Upper lobe of right lung (tissue), 1 donor: Measurements from ENCODE around the gene TMTC1. TPM values are rescaled to one million over a fixed set of nuclear protein-coding genes. Genes with fewer than 3 reads are reported as not detected.

Experiments used
- ATAC-seq: fragments of 200-7000 bp; cut with Tn5 transposase; one replicate; pipeline ENCODE4 v1.9.1; 2020; ENCODE audit warnings: mild to moderate bottlenecking, moderate library complexity
- DNase-seq: peaks from one replicate; pipeline ENCODE4 v3.0.0-alpha.2; 2020
- H3K27ac ChIP-seq: fragments of 200-600 bp; one replicate; pipeline ENCODE4 v1.8.0; 2022
- H3K27me3 ChIP-seq: fragments of 200-600 bp; one replicate; pipeline ENCODE4 v1.8.0; 2022; ENCODE audit warnings: mild to moderate bottlenecking
- H3K36me3 ChIP-seq: fragments of 200-600 bp; one replicate; pipeline ENCODE4 v1.8.0; 2022
- H3K4me1 ChIP-seq: fragments of 200-600 bp; one replicate; pipeline ENCODE4 v1.8.0; 2022
- H3K4me3 ChIP-seq: fragments of 200-600 bp; one replicate; pipeline ENCODE4 v1.8.0; 2022; ENCODE audit warnings: mild to moderate bottlenecking
- H3K9me3 ChIP-seq: fragments of 200-600 bp; one replicate; pipeline ENCODE4 v1.8.0; 2022
- intact Hi-C: fragments of 100-400 bp; cut with DNase I; formaldehyde crosslinking; loops from one replicate; pipeline ENCODE4 v1.11.0; 2022
- total RNA-seq: library from RNA; stranded (reverse); fragmentation: NEBNext Ultra II Directional; extraction: Animal tissue kit (Norgen Biotek cat#: 25700); gene quantifications from one replicate; pipeline ENCODE4 v1.2.1, GENCODE V29; 2021
- TF ChIP-seq, protein P1 (sequence below): fragments of 200-600 bp; IDR thresholded peaks from one replicate; pipeline ENCODE4 v1.8.0; 2022; ENCODE audit warnings: antibody characterized with exemption
- donor health status: DM: no; HTN: yes; CAD: no; lungs with severe emphysema.

The TMTC1 gene
- total RNA-seq, 1 donor from 2014 or later: 37.4 TPM

DNA sequence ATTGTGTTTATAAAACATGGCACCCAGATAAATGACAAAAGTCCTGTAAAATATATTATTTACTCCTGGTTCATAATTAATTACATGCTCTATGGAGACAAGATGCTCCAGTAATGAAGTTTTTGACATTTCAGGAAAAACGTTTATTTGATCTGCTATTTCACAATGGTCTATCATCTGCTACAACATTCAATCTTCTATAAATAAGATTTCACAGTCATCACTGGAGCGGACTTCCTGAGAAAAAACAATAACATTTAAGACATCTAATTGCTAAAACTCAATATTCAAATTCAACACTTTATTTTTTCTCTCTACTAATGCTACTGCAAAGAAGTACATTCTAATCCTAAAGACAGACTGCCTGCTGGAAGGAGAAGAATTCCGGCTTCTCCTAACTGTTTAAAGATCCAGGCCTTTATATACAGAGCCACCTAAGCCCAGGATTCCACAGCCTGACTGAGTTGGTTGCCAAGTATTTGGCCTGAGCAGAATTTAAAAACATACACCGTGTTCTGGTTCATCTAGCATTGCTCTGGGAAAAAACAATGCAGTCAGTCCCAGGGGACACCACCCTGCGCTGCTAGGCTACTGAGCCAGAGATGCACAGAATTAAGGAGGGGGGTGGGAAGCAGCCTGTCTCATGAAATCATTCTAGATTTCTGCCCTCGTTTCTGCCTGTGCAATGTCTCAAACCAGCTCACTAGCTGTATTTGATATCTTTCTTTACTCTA lies 58.0 kb downstream of the TMTC1 start:
- Histone ChIP-seq H3K4me3 (no peak overlapping the region), H3K36me3 (no peaks in the 10 kb centered on the region), H3K9me3 (no peaks in the 10 kb centered on the region), H3K27me3 (no peaks in the 10 kb centered on the region), H3K4me1 (no peaks in the 10 kb centered on the region), H3K27ac (peak overlapping the region; percentile 68)
- TF ChIP-seq, protein P1, sequence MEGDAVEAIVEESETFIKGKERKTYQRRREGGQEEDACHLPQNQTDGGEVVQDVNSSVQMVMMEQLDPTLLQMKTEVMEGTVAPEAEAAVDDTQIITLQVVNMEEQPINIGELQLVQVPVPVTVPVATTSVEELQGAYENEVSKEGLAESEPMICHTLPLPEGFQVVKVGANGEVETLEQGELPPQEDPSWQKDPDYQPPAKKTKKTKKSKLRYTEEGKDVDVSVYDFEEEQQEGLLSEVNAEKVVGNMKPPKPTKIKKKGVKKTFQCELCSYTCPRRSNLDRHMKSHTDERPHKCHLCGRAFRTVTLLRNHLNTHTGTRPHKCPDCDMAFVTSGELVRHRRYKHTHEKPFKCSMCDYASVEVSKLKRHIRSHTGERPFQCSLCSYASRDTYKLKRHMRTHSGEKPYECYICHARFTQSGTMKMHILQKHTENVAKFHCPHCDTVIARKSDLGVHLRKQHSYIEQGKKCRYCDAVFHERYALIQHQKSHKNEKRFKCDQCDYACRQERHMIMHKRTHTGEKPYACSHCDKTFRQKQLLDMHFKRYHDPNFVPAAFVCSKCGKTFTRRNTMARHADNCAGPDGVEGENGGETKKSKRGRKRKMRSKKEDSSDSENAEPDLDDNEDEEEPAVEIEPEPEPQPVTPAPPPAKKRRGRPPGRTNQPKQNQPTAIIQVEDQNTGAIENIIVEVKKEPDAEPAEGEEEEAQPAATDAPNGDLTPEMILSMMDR: no peak
- peak; percentile 68 for ATAC-seq
- intact Hi-C loops: no loop called here
- no peak for DNase-seq

DNA sequence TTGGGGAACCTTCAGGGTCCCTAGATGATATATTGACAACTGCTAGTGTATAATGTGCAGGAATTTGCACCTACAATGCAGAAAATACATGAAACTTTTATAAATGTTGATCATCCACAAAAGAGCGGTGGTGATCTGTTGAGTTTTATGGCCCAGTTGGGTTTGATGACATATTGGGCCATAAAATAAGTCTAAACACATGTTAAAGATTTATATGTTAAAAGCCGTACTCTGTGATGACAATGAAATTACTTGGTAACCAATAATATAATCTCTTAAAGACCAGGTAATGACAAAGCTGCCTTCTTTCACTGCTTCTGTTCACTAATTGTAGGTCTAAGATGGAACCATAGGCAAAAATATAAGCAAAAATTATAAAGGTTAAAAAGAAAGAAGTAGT lies 61.6 kb downstream of the TMTC1 start:
- DNase-seq (no peak), ATAC-seq (no peak)
- TF ChIP-seq, protein P1: no peak
- intact Hi-C loops: no loop called here
- H3K36me3 ChIP-seq: no peaks in the 10 kb centered on the region
- no peaks in the 10 kb centered on the region for H3K27me3 ChIP-seq
- no peaks in the 10 kb centered on the region for H3K9me3 ChIP-seq
- H3K4me3 ChIP-seq: no peak overlapping the region
- H3K27ac ChIP-seq: no peak overlapping the region
- H3K4me1 ChIP-seq: no peaks in the 10 kb centered on the region

DNA sequence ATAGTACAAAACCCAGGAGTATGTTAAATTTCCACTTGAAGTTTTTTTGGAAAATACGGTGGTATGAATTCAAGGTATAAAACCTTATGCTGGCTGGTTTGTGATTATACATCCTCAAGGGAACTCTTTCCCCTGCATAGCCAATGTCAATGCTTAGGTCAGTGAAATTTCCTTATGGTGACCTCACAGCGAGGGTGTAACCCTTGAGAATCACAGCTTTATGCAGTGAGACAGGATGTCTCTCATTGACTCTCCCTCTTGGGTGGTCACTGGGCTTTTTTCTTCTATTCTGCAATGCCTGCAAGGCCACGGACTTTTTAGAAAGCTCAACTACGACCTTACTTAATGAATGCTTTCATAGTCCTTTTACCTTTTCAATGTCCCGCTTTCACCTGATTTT lies 64.4 kb downstream of the TMTC1 start:
- Histone ChIP-seq H3K36me3 (no peaks in the 10 kb centered on the region), H3K4me3 (no peak overlapping the region), H3K9me3 (no peaks in the 10 kb centered on the region), H3K27ac (no peak overlapping the region), H3K4me1 (no peaks in the 10 kb centered on the region), H3K27me3 (no peaks in the 10 kb centered on the region)
- TF ChIP-seq, protein P1: no peak
- intact Hi-C loops: no loop called here
- no peak for DNase-seq
- ATAC-seq: no peak

DNA sequence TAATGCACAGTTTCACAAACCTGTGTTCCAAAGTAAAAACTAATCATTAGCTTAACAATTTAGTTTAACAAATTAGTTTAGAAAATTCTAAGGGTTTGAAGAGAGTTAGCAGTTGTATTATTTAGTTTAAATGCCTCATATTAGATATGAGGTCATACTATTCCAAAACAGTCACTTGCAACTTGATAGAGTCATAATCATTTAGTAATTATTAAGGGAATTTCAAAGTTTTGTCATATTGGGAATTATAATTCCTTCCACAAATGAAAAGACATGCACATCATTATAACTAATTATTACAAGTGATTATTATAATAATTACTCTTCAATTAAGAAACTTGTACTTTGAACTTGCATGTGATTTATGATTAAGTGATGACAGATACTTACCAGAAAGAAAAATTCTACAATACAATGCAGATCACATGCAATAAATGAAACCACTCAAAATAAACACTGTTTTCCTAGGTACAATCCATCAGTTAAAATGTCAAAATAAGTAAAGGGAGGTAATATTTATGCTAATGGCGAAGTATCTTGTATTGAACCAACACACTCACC lies 66.1 kb downstream of the TMTC1 start:
- ATAC-seq (no peak), DNase-seq (no peak)
- Histone ChIP-seq H3K27ac (no peak overlapping the region), H3K36me3 (no peaks in the 10 kb centered on the region), H3K4me3 (no peak overlapping the region), H3K9me3 (no peaks in the 10 kb centered on the region), H3K27me3 (no peaks in the 10 kb centered on the region), H3K4me1 (no peaks in the 10 kb centered on the region)
- intact Hi-C loops: no loop called here
- TF ChIP-seq, protein P1: no peak

DNA sequence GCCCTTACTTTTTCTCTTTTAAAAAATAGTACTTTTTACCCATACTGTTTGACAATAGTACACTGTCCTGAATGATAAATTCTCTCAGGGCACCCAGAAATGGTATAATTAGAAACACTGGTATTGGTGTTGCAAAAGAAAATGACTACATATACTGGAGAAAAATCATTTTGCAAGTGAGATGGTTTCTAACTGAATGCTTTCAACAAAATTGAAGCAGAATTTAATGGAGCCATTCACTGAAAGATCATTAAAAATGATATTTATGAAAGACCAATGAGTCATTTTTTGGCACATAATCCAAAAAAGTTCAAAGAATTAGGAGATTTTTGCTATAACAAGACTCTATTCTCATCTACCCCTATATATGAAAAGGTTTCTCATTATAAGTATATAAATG lies 68.8 kb downstream of the TMTC1 start:
- intact Hi-C loops: no loop called here
- Histone ChIP-seq H3K27me3 (no peaks in the 10 kb centered on the region), H3K27ac (no peak overlapping the region), H3K4me3 (no peak overlapping the region), H3K9me3 (no peaks in the 10 kb centered on the region), H3K36me3 (no peaks in the 10 kb centered on the region), H3K4me1 (no peaks in the 10 kb centered on the region)
- TF ChIP-seq, protein P1: no peak
- ATAC-seq: no peak
- DNase-seq: no peak
